ENCODE data around the gene DUSP15. TPM values are rescaled to one million over a fixed set of nuclear protein-coding genes. Genes with fewer than 3 reads are reported as not detected.
"Not testable (repeated sequence)": the region's sequence is repeated elsewhere in the genome, so short reads cannot be mapped to it uniquely, and the experiment has no call there.

Gene DUSP15
- total RNA-seq (2014; rRNA removed; shearing (Covaris generic)) = 2.5 and 2.9 TPM in 2 replicates

DNA sequence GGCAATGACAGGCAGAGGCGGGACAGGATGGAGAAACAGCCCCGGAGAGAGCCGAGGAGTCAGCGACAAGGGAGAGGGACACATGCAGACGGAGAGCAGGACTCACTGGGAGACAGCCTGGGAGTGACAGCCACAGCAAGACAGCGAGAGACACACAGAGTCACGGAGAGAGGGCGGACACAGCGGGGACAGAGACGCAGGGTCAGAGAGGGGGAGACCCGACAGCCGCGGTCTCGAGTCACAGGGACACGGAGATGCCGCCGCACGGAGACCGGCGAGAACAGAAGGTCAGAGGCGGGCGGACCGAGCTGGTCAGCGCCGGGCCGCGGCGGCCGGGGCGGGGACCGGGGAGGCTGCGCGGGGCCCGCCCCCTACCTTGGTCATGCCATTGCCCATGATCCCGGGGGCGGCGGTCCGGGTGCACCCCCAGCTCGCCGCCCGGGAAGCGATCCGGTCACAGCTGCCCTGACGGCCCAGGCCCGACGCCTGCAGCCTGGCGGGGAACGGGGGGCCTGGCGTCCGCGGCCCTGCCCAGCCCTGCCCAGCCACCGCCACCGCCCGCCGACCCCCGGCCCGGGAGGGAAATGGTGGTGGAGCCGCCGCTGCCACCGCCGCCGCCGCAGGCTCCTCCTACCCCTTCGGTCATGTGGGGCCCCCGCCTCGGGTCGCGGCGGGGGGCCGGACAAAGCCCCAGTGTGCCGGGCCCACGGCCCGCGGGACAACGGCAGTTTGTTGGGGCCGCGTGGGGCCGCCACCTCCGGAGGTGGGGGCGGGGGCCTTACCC is at the start of gene DUSP15, which contains the start of gene TTLL9:
TSS of gene DUSP15 (minus strand) at position 586 of the 784 bp plus-strand sequence. CDS start at position 396, 190 bp downstream.
TSS of gene TTLL9 (plus strand) at position 693 of the 784 bp plus-strand sequence. CDS start 493 bp downstream, outside the sequence.
- no peaks in the 10 kb centered on the region for H3K36me3 ChIP-seq
- no peak within 1 kb of the TSS; the same call in 1 of the 2 replicates for H3K27ac ChIP-seq
- H3K4me3 ChIP-seq = peak within 1 kb of the TSS; percentile 69
- H3K27me3 ChIP-seq = no peaks in the 10 kb centered on the region; the same call in 1 of the 2 replicates
- DNase-seq = peak; percentile 57 to 58
- H3K9me3 ChIP-seq (replicated peaks) = no peaks in the 10 kb centered on the region
- peaks cover 7% of the 10 kb centered on the region; the same call in 1 of the 2 replicates for H3K4me1 ChIP-seq

GRCh38 chr20:31919410-31920155 is 49.3 kb upstream of the DUSP15 start:
- H3K27ac ChIP-seq = no peak overlapping the region
- H3K27me3 ChIP-seq = peaks cover 5% of the 10 kb centered on the region
- no peak overlapping the region for H3K4me3 ChIP-seq
- H3K9me3 ChIP-seq (replicated peaks) = no peaks in the 10 kb centered on the region
- DNase-seq = no peak
- H3K4me1 ChIP-seq = no peaks in the 10 kb centered on the region
- no peaks in the 10 kb centered on the region for H3K36me3 ChIP-seq

DNA sequence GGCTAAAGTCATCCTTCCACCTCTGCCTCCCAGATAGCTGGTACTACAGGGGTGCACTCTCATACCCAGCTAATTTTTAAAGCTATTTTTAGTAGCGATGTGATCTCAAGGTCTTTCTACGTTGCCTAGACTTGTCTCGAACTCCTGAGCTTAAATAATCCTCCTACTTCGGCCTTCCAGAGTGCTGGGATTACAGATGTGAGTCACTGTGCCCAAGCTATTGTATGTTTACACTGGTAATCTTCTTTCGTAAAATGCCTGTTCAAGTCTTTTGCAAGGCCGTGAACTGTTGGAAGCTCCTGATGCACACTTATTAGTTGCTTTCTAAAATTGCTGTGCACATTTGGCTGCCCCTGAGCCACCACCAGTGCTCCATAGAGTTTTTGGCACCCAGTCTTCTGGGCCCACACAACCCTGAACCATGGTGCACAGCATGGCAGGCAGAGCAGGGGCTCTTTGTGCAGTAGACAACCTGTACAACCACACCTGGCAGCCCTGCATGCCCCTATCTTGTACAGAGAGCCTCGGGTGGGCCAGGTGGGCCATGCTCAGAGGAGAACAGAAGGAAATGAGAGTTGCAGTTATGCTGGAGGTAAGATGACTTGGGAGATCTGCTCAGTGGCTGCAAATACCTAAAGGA is 48.3 kb upstream of the DUSP15 start:
- Histone ChIP-seq H3K4me3 (no peak overlapping the region), H3K27ac (no peak overlapping the region), H3K27me3 (peaks cover 7% of the 10 kb centered on the region), H3K4me1 (no peaks in the 10 kb centered on the region), H3K9me3 (replicated peaks) (no peaks in the 10 kb centered on the region), H3K36me3 (no peaks in the 10 kb centered on the region)
- DNase-seq = no peak

- peaks cover 13% of the 10 kb centered on the region for H3K27me3 ChIP-seq
- H3K4me1 ChIP-seq; H3K4me3 ChIP-seq; H3K27ac ChIP-seq; H3K9me3 ChIP-seq (replicated peaks); DNase-seq; H3K36me3 ChIP-seq: not testable (repeated sequence)
Measured at GRCh38 chr20:31917962-31918412, 47.7 kb upstream of the DUSP15 start.

DNA sequence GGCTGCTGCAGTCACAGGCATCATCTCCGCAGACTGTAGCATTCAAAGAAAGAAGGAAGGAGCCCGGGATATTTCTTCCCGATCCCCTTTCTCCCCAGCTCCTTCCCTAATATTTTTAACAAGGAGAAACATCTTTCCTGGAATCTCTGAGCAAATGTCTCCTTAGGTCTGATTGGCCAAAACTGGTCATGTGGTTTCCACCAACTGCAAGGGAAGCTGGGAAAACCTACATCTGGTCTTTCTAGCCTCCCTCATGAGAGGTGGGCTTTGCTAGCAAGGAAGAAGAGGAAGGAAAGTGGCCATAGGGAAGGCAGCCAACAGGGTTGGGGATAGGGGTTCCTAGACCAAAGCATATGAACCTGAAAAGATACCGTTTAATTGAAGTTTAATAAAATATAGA is 46.4 kb upstream of the DUSP15 start:
- H3K4me1 ChIP-seq = no peaks in the 10 kb centered on the region
- H3K9me3 ChIP-seq (replicated peaks) = no peaks in the 10 kb centered on the region
- no peak overlapping the region for H3K4me3 ChIP-seq
- no peak for DNase-seq
- no peaks in the 10 kb centered on the region for H3K36me3 ChIP-seq
- H3K27ac ChIP-seq = no peak overlapping the region
- H3K27me3 ChIP-seq = peaks cover 20% of the 10 kb centered on the region

GRCh38 chr20:31915491-31916280 is 45.4 kb upstream of the DUSP15 start:
- H3K4me3 ChIP-seq = no peak overlapping the region
- peaks cover 26% of the 10 kb centered on the region for H3K27me3 ChIP-seq
- no peaks in the 10 kb centered on the region for H3K36me3 ChIP-seq
- no peaks in the 10 kb centered on the region for H3K4me1 ChIP-seq
- no peak overlapping the region for H3K27ac ChIP-seq
- no peak for DNase-seq
- no peaks in the 10 kb centered on the region for H3K9me3 ChIP-seq (replicated peaks)

DNA sequence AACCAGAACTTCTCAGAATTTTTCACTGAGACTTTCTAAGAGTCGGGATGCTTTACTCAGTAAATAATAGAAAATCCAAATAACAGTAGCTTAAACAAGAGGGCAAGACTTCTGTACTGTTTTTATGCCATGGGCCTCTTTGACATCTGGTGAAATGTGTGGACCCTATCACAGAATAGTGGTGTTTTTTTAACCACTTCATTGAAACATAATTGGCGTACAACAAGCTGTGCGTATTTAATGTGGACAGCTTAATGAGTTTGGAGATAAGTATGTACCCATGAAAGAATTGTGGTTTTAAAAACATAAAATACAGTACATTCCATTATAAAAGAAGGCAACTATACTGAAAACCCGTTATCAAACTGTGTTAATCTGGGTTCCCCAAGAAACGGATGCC is 43.8 kb upstream of the DUSP15 start:
- H3K4me3 ChIP-seq = no peak overlapping the region
- H3K36me3 ChIP-seq = no peaks in the 10 kb centered on the region
- no peak for DNase-seq
- H3K9me3 ChIP-seq (replicated peaks) = no peaks in the 10 kb centered on the region
- H3K4me1 ChIP-seq = no peaks in the 10 kb centered on the region
- no peak overlapping the region for H3K27ac ChIP-seq
- H3K27me3 ChIP-seq = peaks cover 26% of the 10 kb centered on the region

GRCh38 chr20:31913431-31914157 is 43.3 kb upstream of the DUSP15 start:
- H3K9me3 ChIP-seq (replicated peaks) = no peaks in the 10 kb centered on the region
- peaks cover 26% of the 10 kb centered on the region for H3K27me3 ChIP-seq

GRCh38 chr20:31910071-31910803 is 39.9 kb upstream of the DUSP15 start:
- H3K36me3 ChIP-seq = no peaks in the 10 kb centered on the region
- no peak overlapping the region for H3K4me3 ChIP-seq
- DNase-seq = no peak
- no peak overlapping the region for H3K27ac ChIP-seq
- peaks cover 26% of the 10 kb centered on the region for H3K27me3 ChIP-seq
- no peaks in the 10 kb centered on the region for H3K9me3 ChIP-seq (replicated peaks)
- no peaks in the 10 kb centered on the region for H3K4me1 ChIP-seq

More at GRCh38 chr20:31913431-31914157, 43.3 kb upstream of the DUSP15 start:
- H3K27ac ChIP-seq = no peak overlapping the region
- H3K36me3 ChIP-seq = no peaks in the 10 kb centered on the region
- no peak for DNase-seq
- H3K4me3 ChIP-seq = no peak overlapping the region
- H3K4me1 ChIP-seq = no peaks in the 10 kb centered on the region

DNA sequence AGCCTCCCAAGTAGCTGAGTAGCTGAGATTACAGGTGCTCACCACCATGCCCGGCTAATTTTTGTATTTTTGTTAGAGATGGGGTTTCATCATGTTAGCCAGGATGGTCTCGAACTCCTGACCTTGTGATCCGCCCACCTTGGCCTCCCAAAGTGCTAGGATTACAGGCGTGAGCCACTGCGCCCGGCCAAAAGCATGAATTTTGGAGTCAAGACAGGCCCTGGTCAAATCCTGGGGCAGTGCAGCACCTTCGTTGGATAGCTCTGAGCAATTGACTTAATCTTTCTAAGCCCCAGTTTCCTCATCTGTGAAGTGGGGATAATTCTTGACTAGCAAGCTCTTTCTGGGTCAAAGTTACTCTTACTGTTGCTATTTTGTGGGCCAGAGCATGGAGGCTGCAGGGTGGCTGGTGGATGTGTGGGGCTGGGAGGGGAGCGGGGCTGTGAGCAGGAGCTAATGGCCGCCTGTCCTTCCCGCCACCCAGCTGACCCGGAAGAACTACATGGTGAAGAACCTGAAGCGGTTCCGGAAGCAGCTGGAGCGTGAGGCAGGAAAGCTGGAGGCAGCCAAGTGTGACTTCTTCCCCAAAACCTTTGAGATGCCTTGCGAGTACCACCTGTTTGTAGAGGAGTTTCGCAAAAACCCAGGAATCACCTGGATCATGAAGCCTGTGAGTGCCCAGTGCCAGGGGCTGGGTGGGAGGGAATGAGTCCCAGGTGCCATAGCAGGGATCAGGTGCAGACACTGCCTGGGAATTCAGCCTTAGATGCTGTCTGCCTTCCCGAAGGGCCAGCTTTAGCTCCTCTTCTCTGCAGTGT is 39.1 kb upstream of the DUSP15 start:
- Histone ChIP-seq H3K36me3 (no peaks in the 10 kb centered on the region), H3K4me1 (no peaks in the 10 kb centered on the region), H3K27me3 (peaks cover 22% of the 10 kb centered on the region), H3K27ac (no peak overlapping the region), H3K4me3 (no peak overlapping the region), H3K9me3 (replicated peaks) (no peaks in the 10 kb centered on the region)
- DNase-seq = no peak

GRCh38 chr20:31908424-31908823 is 38.1 kb upstream of the DUSP15 start:
- no peak for DNase-seq
- Histone ChIP-seq H3K4me3 (no peak overlapping the region), H3K36me3 (no peaks in the 10 kb centered on the region), H3K27me3 (peaks cover 21% of the 10 kb centered on the region), H3K9me3 (replicated peaks) (no peaks in the 10 kb centered on the region), H3K4me1 (no peaks in the 10 kb centered on the region), H3K27ac (no peak overlapping the region)

GRCh38 chr20:31908016-31908415 is 37.7 kb upstream of the DUSP15 start:
- H3K4me1 ChIP-seq = no peaks in the 10 kb centered on the region
- no peak for DNase-seq
- no peaks in the 10 kb centered on the region for H3K9me3 ChIP-seq (replicated peaks)
- no peaks in the 10 kb centered on the region for H3K36me3 ChIP-seq
- H3K27ac ChIP-seq = no peak overlapping the region
- H3K4me3 ChIP-seq = no peak overlapping the region
- H3K27me3 ChIP-seq = peaks cover 21% of the 10 kb centered on the region

All from SJCRH30 (cell line).